Loucy (cell line): ENCODE data around the gene SIGLEC6.

Experiments used
- H2AFZ ChIP-seq: fragments of 200-600 bp; sonication (generic); 2 replicates; pipeline ENCODE4 v1.6.0; 2016; ENCODE audit warnings: antibody characterized with exemption, mild to moderate bottlenecking, low read length, moderate library complexity
- H3F3A ChIP-seq: fragments of 200-600 bp; 2 replicates; pipeline ENCODE4 v1.6.0; 2016; ENCODE audit warnings: antibody characterized with exemption, low read depth, mild to moderate bottlenecking
- H3K27me3 ChIP-seq: fragments of 200-600 bp; sonication (generic); 2 replicates; pipeline ENCODE4 v1.6.1; 2014; ENCODE audit warnings: low read length, mild to moderate bottlenecking; ENCODE audit not compliant: insufficient read depth, poor library complexity, severe bottlenecking
- H3K36me3 ChIP-seq: fragments of 200-600 bp; sonication (generic); 2 replicates; pipeline ENCODE4 v1.6.1; 2016; ENCODE audit warnings: low read length; ENCODE audit not compliant: insufficient read depth
- H3K4me1 ChIP-seq: fragments of 200-600 bp; sonication (generic); 2 replicates; pipeline ENCODE4 v1.5.1; 2014; ENCODE audit warnings: low read length, mild to moderate bottlenecking; ENCODE audit not compliant: insufficient read depth, poor library complexity, severe bottlenecking
- H3K4me2 ChIP-seq: fragments of 200-600 bp; sonication (generic); 2 replicates; pipeline ENCODE4 v1.6.0; 2014; ENCODE audit warnings: antibody characterized with exemption, low read length, low read depth, mild to moderate bottlenecking; ENCODE audit not compliant: poor library complexity, severe bottlenecking
- H3K4me3 ChIP-seq: fragments of 200-600 bp; sonication (generic); 2 replicates; pipeline ENCODE4 v1.5.1; 2014; ENCODE audit warnings: low read length, mild to moderate bottlenecking, mixed read lengths; ENCODE audit not compliant: poor library complexity, severe bottlenecking
- H3K79me2 ChIP-seq: fragments of 200-600 bp; sonication (generic); 2 replicates; pipeline ENCODE4 v1.6.1; 2014; ENCODE audit warnings: low read length; ENCODE audit not compliant: insufficient read depth
- H3K9ac ChIP-seq: fragments of 200-600 bp; sonication (generic); 2 replicates; pipeline ENCODE4 v1.6.0; 2014; ENCODE audit warnings: mild to moderate bottlenecking, low read depth, low read length, moderate library complexity; ENCODE audit not compliant: poor library complexity, severe bottlenecking
- H3K9me2 ChIP-seq: fragments of 200-600 bp; sonication (generic); replicated peaks from 2 replicates; pipeline ENCODE4 v1.6.1; 2016; ENCODE audit warnings: low read depth, low read length, mixed read lengths
- H3K9me3 ChIP-seq: fragments of 200-600 bp; sonication (generic); 2 replicates; pipeline ENCODE4 v1.6.1; 2014; ENCODE audit warnings: mild to moderate bottlenecking, antibody characterized with exemption, low read length, low read depth; ENCODE audit not compliant: insufficient read depth
- H4K20me1 ChIP-seq: fragments of 200-600 bp; sonication (generic); 2 replicates; pipeline ENCODE4 v1.6.0; 2014; ENCODE audit warnings: antibody characterized with exemption, low read length, mild to moderate bottlenecking; ENCODE audit not compliant: insufficient read depth, poor library complexity, severe bottlenecking
- CTCF ChIP-seq: fragments of 200-600 bp; sonication (generic); conservative IDR thresholded peaks from 2 replicates; pipeline ENCODE4 v1.5.1; 2014; ENCODE audit warnings: mild to moderate bottlenecking, antibody characterized with exemption, low read length
- EZH2phosphoT487 ChIP-seq: fragments of 200-600 bp; IDR thresholded peaks from 2 replicates; pipeline ENCODE4 v1.6.1; 2018; ENCODE audit warnings: antibody characterized with exemption, mild to moderate bottlenecking, moderate library complexity, borderline replicate concordance

The SIGLEC6 gene

GRCh38 chr19:51489113-51489512 is 42.4 kb downstream of the SIGLEC6 start:
- Histone ChIP-seq H2AFZ (no peak overlapping the region), H3K27me3 (no peaks in the 10 kb centered on the region), H3K4me1 (no peaks in the 10 kb centered on the region), H3K9ac (no peak overlapping the region), H3K4me3 (no peak overlapping the region), H3K79me2 (no peaks in the 10 kb centered on the region), H3K9me3 (no peaks in the 10 kb centered on the region), H3K36me3 (no peaks in the 10 kb centered on the region), H3K9me2 (no peaks in the 10 kb centered on the region), H3K4me2 (no peak overlapping the region), H4K20me1 (no peaks in the 10 kb centered on the region), H3F3A (no peaks in the 10 kb centered on the region)
- no peak for TF ChIP-seq EZH2phosphoT487
- no peak for TF ChIP-seq CTCF

- H2AFZ ChIP-seq = no peak overlapping the region
- no peaks in the 10 kb centered on the region for H3K79me2 ChIP-seq
- no peak overlapping the region for H3K4me2 ChIP-seq
- no peaks in the 10 kb centered on the region for H3K9me2 ChIP-seq
- H3K27me3 ChIP-seq = no peaks in the 10 kb centered on the region
- no peaks in the 10 kb centered on the region for H3K4me1 ChIP-seq
- no peaks in the 10 kb centered on the region for H3K36me3 ChIP-seq
- no peak overlapping the region for H3K9ac ChIP-seq
- TF ChIP-seq CTCF (no peak), EZH2phosphoT487 (no peak)
- no peaks in the 10 kb centered on the region for H3K9me3 ChIP-seq
- H3F3A ChIP-seq = no peaks in the 10 kb centered on the region
- no peaks in the 10 kb centered on the region for H4K20me1 ChIP-seq
- H3K4me3 ChIP-seq = no peak overlapping the region
Observed at GRCh38 chr19:51488491-51488890, 43.0 kb downstream of the SIGLEC6 start.

- TF ChIP-seq EZH2phosphoT487 = no peak
- TF ChIP-seq CTCF = no peak
- Histone ChIP-seq H3K9ac (no peak overlapping the region), H3K9me2 (no peaks in the 10 kb centered on the region), H2AFZ (no peak overlapping the region), H3K4me1 (no peaks in the 10 kb centered on the region), H3K36me3 (no peaks in the 10 kb centered on the region), H3K9me3 (no peaks in the 10 kb centered on the region), H3K27me3 (no peaks in the 10 kb centered on the region), H3F3A (no peaks in the 10 kb centered on the region), H4K20me1 (no peaks in the 10 kb centered on the region), H3K4me3 (no peak overlapping the region), H3K79me2 (no peaks in the 10 kb centered on the region), H3K4me2 (no peak overlapping the region)
Observed at GRCh38 chr19:51485960-51486660, 45.4 kb downstream of the SIGLEC6 start.
